HCT116 (cell line): ENCODE data around the gene HS3ST2. TPM values are rescaled to one million over a fixed set of nuclear protein-coding genes. Genes with fewer than 3 reads are reported as not detected.

Experiments used
- ATAC-seq: fragments of 200-7000 bp; cut with Tn5 transposase; 2 replicates; pipeline ENCODE4 v1.9.1; 2020; ENCODE audit warnings: mild to moderate bottlenecking, moderate library complexity
- BruUV-seq: library from RNA; stranded (reverse); fragments of 400-500 nt; replicated peaks from 2 replicates; lab custom pipeline; 2021; lab: Mats Ljungman, UMichigan
- CTCF ChIA-PET: fragments of 300-600 bp; sonication (Branson Sonifier 250); formaldehyde crosslinking; loops from one replicate; lab custom pipeline; 2021; ENCODE audit warnings: antibody characterized with exemption; lab: Charles Lee
- POLR2A ChIA-PET: fragments of 300-600, 350-600 bp; sonication (Branson Sonifier 250); formaldehyde crosslinking; loops from one replicate; lab custom pipeline; 2021; ENCODE audit warnings: antibody characterized with exemption; lab: Charles Lee
- RAD21 ChIA-PET, 2 experiments: fragments of 300-600 bp; sonication (Branson Sonifier 250); formaldehyde crosslinking; loops; one replicate each; lab custom pipeline; 2023; ENCODE audit warnings: low total read pairs in 2 of 2; ENCODE audit not compliant: uncharacterized antibody in 2 of 2, unreplicated experiment in 2 of 2, low non-redundant PET in 1 of 2; lab: Charles Lee
- DNase-seq: peaks from one replicate; pipeline ENCODE4 v3.0.0-alpha.2; 2010; ENCODE audit warnings: low read depth, low spot score
- H2AFZ ChIP-seq: fragments of 200-600 bp; shearing (Covaris generic), sonication (generic); 2 replicates; pipeline ENCODE4 v1.6.1; 2017; ENCODE audit warnings: low read depth, mixed run types, mixed read lengths, antibody characterized with exemption, low read length; ENCODE audit not compliant: poor library complexity, severe bottlenecking
- H3K27ac ChIP-seq: 2 replicates; pipeline ENCODE4 v1.5.1; 2012; ENCODE audit warnings: low read depth, low read length
- H3K27me3 ChIP-seq: fragments of 200-600 bp; sonication (generic); 2 replicates; pipeline ENCODE4 v1.6.1; 2016; ENCODE audit warnings: mixed run types, low read length, mixed read lengths; ENCODE audit not compliant: insufficient read depth
- H3K36me3 ChIP-seq, 2 experiments: fragments of 200-500 bp in 1 of 2; fragments of 200-600 bp in 1 of 2; sonication (Bioruptor generic) in 1 of 2; sonication (generic) in 1 of 2; 2 replicates each; pipeline versions ENCODE4 v1.5.1 to v1.6.1; 2014 to 2016; ENCODE audit warnings: low read length in 2 of 2, inconsistent platforms in 1 of 2, mixed read lengths in 1 of 2, mixed run types in 1 of 2; ENCODE audit not compliant: insufficient read depth in 2 of 2, control insufficient read depth in 1 of 2
- H3K4me1 ChIP-seq, 2 experiments: fragments of 200-600 bp in 1 of 2; sonication (generic) in 1 of 2; 2 replicates each; pipeline versions ENCODE4 v1.5.1 to v1.6.1; 2012 to 2017; ENCODE audit warnings: low read length in 2 of 2, inconsistent platforms in 1 of 2, mild to moderate bottlenecking in 1 of 2, mixed read lengths in 1 of 2, mixed run types in 1 of 2, moderate library complexity in 1 of 2; ENCODE audit not compliant: insufficient read depth in 2 of 2, control insufficient read depth in 1 of 2
- H3K4me2 ChIP-seq: fragments of 200-600 bp; sonication (generic); 2 replicates; pipeline ENCODE4 v1.6.1; 2017; ENCODE audit warnings: mixed run types, low read length, mixed read lengths
- H3K4me3 ChIP-seq, 2 experiments: fragments of 200-600 bp in 1 of 2; sonication (generic) in 1 of 2; replicated peaks in 1 of 2; 2 replicates each; pipeline ENCODE4 v1.5.1; 2011 to 2016; ENCODE audit warnings: low read length in 2 of 2, control low read depth in 1 of 2, low read depth in 1 of 2, mild to moderate bottlenecking in 1 of 2, mixed read lengths in 1 of 2, mixed run types in 1 of 2
- H3K79me2 ChIP-seq: fragments of 200-600 bp; sonication (generic); 2 replicates; pipeline ENCODE4 v1.6.1; 2017; ENCODE audit warnings: mild to moderate bottlenecking, mixed run types, low read length, moderate library complexity, mixed read lengths; ENCODE audit not compliant: insufficient read depth
- H3K9ac ChIP-seq: fragments of 200-600 bp; sonication (generic); 2 replicates; pipeline ENCODE4 v1.6.1; 2016; ENCODE audit warnings: low read length, mixed read lengths
- H3K9me2 ChIP-seq: fragments of 200-600 bp; sonication (generic), shearing (Covaris generic); 2 replicates; pipeline ENCODE4 v1.6.1; 2017; ENCODE audit warnings: mixed run types, mild to moderate bottlenecking, moderate library complexity; ENCODE audit not compliant: insufficient read depth
- H3K9me3 ChIP-seq, 2 experiments: fragments of 200-500 bp in 1 of 2; fragments of 200-600 bp in 1 of 2; sonication (Bioruptor generic) in 1 of 2; sonication (generic) in 1 of 2; 2 replicates each; pipeline ENCODE4 v1.6.1; 2014 to 2017; ENCODE audit warnings: low read length in 2 of 2, mixed read lengths in 2 of 2, inconsistent platforms in 1 of 2, low read depth in 1 of 2, mild to moderate bottlenecking in 1 of 2, mixed run types in 1 of 2, moderate library complexity in 1 of 2; ENCODE audit not compliant: control insufficient read depth in 1 of 2, insufficient read depth in 1 of 2
- H4K20me1 ChIP-seq: fragments of 200-600 bp; sonication (generic), shearing (Covaris generic); 2 replicates; pipeline ENCODE4 v1.6.1; 2017; ENCODE audit warnings: mixed run types, mild to moderate bottlenecking, moderate library complexity; ENCODE audit not compliant: insufficient read depth
- ATF3 ChIP-seq: IDR thresholded peaks from 2 replicates; pipeline ENCODE4 v1.6.1; 2012
- CBX3 ChIP-seq: IDR thresholded peaks from 2 replicates; pipeline ENCODE4 v1.6.1; 2012; ENCODE audit warnings: low read depth
- CEBPB ChIP-seq: IDR thresholded peaks from 2 replicates; pipeline ENCODE4 v1.6.1; 2012; ENCODE audit warnings: low read depth
- EGR1 ChIP-seq: IDR thresholded peaks from 2 replicates; pipeline ENCODE4 v1.6.1; 2012; ENCODE audit warnings: low read depth
- ELF1 ChIP-seq: IDR thresholded peaks from 2 replicates; pipeline ENCODE4 v1.6.1; 2012; ENCODE audit warnings: low read depth, borderline replicate concordance
- EZH2phosphoT487 ChIP-seq: fragments of 200-600 bp; IDR thresholded peaks from 2 replicates; pipeline ENCODE4 v1.6.1; 2018; ENCODE audit warnings: antibody characterized with exemption, borderline replicate concordance
- POLR2A ChIP-seq: IDR thresholded peaks from 2 replicates; pipeline ENCODE4 v1.7.0; 2011; ENCODE audit warnings: borderline replicate concordance; ENCODE audit not compliant: insufficient read depth, insufficient read length; ENCODE audit errors: extremely low read depth
- POLR2AphosphoS5 ChIP-seq: IDR thresholded peaks from 2 replicates; pipeline ENCODE4 v1.6.1; 2011; ENCODE audit warnings: mild to moderate bottlenecking, low read depth, low read length, moderate library complexity
- RAD21 ChIP-seq: IDR thresholded peaks from 2 replicates; pipeline ENCODE4 v1.6.1; 2012; ENCODE audit warnings: low read depth, mild to moderate bottlenecking
- ZBTB33 ChIP-seq: IDR thresholded peaks from 2 replicates; pipeline ENCODE4 v1.6.1; 2011; ENCODE audit warnings: mild to moderate bottlenecking, low read length, moderate library complexity; ENCODE audit not compliant: insufficient replicate concordance; ENCODE audit errors: extremely low read depth
- ZNF274 ChIP-seq: fragments of 200-500 bp; sonication (Bioruptor generic); IDR thresholded peaks from 2 replicates; pipeline ENCODE4 v1.6.1; 2014; ENCODE audit warnings: mild to moderate bottlenecking, low read depth, low read length, inconsistent platforms
- intact Hi-C: fragments of 100-400 bp; cut with micrococcal nuclease; formaldehyde crosslinking; loops from 2 replicates; pipeline ENCODE4 v1.10.0; 2022
- total RNA-seq: library from RNA; stranded (reverse); gene quantifications from one replicate; pipeline ENCODE4 v1.2.1, GENCODE V29; 2021; ENCODE audit not compliant: unreplicated experiment

HS3ST2 gene
- total RNA-seq, 1 experiment from 2014 or later = not detected

- intact Hi-C loops = no loop called here
- TF ChIP-seq ZNF274 (no peak), POLR2AphosphoS5 (no peak), ZBTB33 (no peak), CEBPB (no peak), ATF3 (no peak), EZH2phosphoT487 (no peak), ELF1 (no peak), POLR2A (no peak), RAD21 (no peak), CBX3 (no peak), EGR1 (no peak)
- TF ChIP-seq, all 23 proteins: peak for 0
- peaks cover 52% of the 10 kb centered on the region for H3K27me3 ChIP-seq
- ChIA-PET CTCF (no interaction called here), RAD21 (no interaction called here), POLR2A (no interaction called here)
- no peaks in the 10 kb centered on the region for H3K9me2 ChIP-seq
- no peaks in the 10 kb centered on the region for H4K20me1 ChIP-seq
- no peak overlapping the region for H3K4me3 ChIP-seq
- ATAC-seq = no peak
- no peak overlapping the region for H3K4me2 ChIP-seq
- H3K27ac ChIP-seq = no peak overlapping the region
- H2AFZ ChIP-seq = no peak overlapping the region
- H3K79me2 ChIP-seq = no peaks in the 10 kb centered on the region
- no TSS peak for BruUV-seq
- DNase-seq = no peak
- H3K36me3 ChIP-seq = no peaks in the 10 kb centered on the region
- H3K4me1 ChIP-seq = no peaks in the 10 kb centered on the region
- H3K9ac ChIP-seq = no peak overlapping the region
- no peaks in the 10 kb centered on the region for H3K9me3 ChIP-seq
Observed at GRCh38 chr16:22843122-22843521, 29.2 kb downstream of the HS3ST2 start.
